SK-N-SH (cell line): ENCODE measurements around the gene BTN3A1. TPM values are rescaled to one million over a fixed set of nuclear protein-coding genes. Genes with fewer than 3 reads are reported as not detected.

ENCODE experiments used
- CTCF ChIA-PET: fragments of 300-600, 350-600 bp; formaldehyde crosslinking; extraction: SDS; loops from one replicate; lab custom pipeline; 2021; lab: Yijun Ruan, JAX
- POLR2A ChIA-PET: fragments of 350-600 bp; sonication (Branson Sonifier 250); formaldehyde crosslinking; extraction: SDS; loops from one replicate; lab custom pipeline; 2020; ENCODE audit warnings: antibody characterized with exemption, inconsistent platforms; lab: Yijun Ruan, JAX
- DNase-seq: peaks from one replicate; pipeline ENCODE4 v3.0.0; 2012
- H2AFZ ChIP-seq: fragments of 200-600 bp; sonication (generic); 2 replicates; pipeline ENCODE4 v1.8.1; 2016; ENCODE audit warnings: antibody characterized with exemption, mild to moderate bottlenecking, low read depth
- H3F3A ChIP-seq: fragments of 200-600 bp; sonication (generic); replicated peaks from 2 replicates; pipeline ENCODE3; 2016; ENCODE audit warnings: antibody characterized with exemption, mild to moderate bottlenecking; ENCODE audit not compliant: insufficient read depth
- H3K27ac ChIP-seq, 2 experiments: fragments of 200-500 bp in 1 of 2; fragments of 200-600 bp in 1 of 2; sonication (Bioruptor generic) in 1 of 2; sonication (generic), shearing (Covaris generic) in 1 of 2; 2 replicates each; pipeline versions ENCODE4 v1.5.1 to v1.6.1; 2014 to 2016; ENCODE audit warnings: low read depth in 2 of 2, inconsistent platforms in 1 of 2, low read length in 1 of 2, mild to moderate bottlenecking in 1 of 2, mixed read lengths in 1 of 2
- H3K27me3 ChIP-seq: fragments of 200-600 bp; sonication (generic), shearing (Covaris generic); 2 replicates; pipeline ENCODE4 v1.6.1; 2016; ENCODE audit warnings: mixed run types; ENCODE audit not compliant: insufficient read depth
- H3K36me3 ChIP-seq, 2 experiments: fragments of 200-500 bp in 1 of 2; fragments of 200-600 bp in 1 of 2; sonication (Bioruptor generic) in 1 of 2; sonication (generic) in 1 of 2; replicated peaks in 1 of 2; 2 replicates each; pipeline versions ENCODE3 to v1.5.1; 2014 to 2016; ENCODE audit warnings: low read length in 1 of 2, mild to moderate bottlenecking in 1 of 2; ENCODE audit not compliant: insufficient read depth in 2 of 2, control insufficient read depth in 1 of 2
- H3K4me1 ChIP-seq, 2 experiments: fragments of 200-500 bp in 1 of 2; fragments of 200-600 bp in 1 of 2; sonication (Bioruptor generic) in 1 of 2; sonication (generic), shearing (Covaris generic) in 1 of 2; 2 replicates each; pipeline versions ENCODE4 v1.5.1 to v1.6.1; 2014 to 2016; ENCODE audit warnings: low read depth in 1 of 2, low read length in 1 of 2, mixed run types in 1 of 2; ENCODE audit not compliant: insufficient read depth in 2 of 2, control insufficient read depth in 1 of 2
- H3K4me2 ChIP-seq: fragments of 200-600 bp; sonication (generic), shearing (Covaris generic); 2 replicates; pipeline ENCODE4 v1.6.1; 2017; ENCODE audit warnings: mixed run types
- H3K4me3 ChIP-seq, 2 experiments: fragments of 200-500 bp in 1 of 2; fragments of 200-600 bp in 1 of 2; sonication (Bioruptor generic) in 1 of 2; sonication (generic), shearing (Covaris generic) in 1 of 2; 2 replicates each; pipeline versions ENCODE4 v1.5.1 to v1.8.1; 2014 to 2016; ENCODE audit warnings: low read depth in 2 of 2, inconsistent platforms in 1 of 2, low read length in 1 of 2, mild to moderate bottlenecking in 1 of 2, mixed read lengths in 1 of 2, moderate library complexity in 1 of 2
- H3K79me2 ChIP-seq: fragments of 200-600 bp; sonication (generic); 2 replicates; pipeline ENCODE4 v1.8.1; 2017; ENCODE audit warnings: mild to moderate bottlenecking; ENCODE audit not compliant: insufficient read depth
- H3K9ac ChIP-seq: fragments of 200-600 bp; sonication (generic); 2 replicates; pipeline ENCODE4 v1.6.1; 2017; ENCODE audit warnings: mixed run types
- H3K9me2 ChIP-seq: fragments of 200-600 bp; sonication (generic); 2 replicates; pipeline ENCODE4 v1.6.1; 2017; ENCODE audit warnings: mixed run types
- H3K9me3 ChIP-seq: fragments of 200-600 bp; sonication (generic); 2 replicates; pipeline ENCODE4 v1.6.1; 2017; ENCODE audit warnings: mixed run types, mild to moderate bottlenecking, moderate library complexity
- H4K20me1 ChIP-seq: fragments of 200-600 bp; sonication (generic); 2 replicates; pipeline ENCODE4 v1.6.1; 2017; ENCODE audit warnings: mild to moderate bottlenecking, mixed run types; ENCODE audit not compliant: insufficient read depth
- CTCF ChIP-seq: fragments of 200-600 bp; sonication (generic); IDR thresholded peaks from 2 replicates; pipeline ENCODE4 v1.6.1; 2017; ENCODE audit warnings: antibody characterized with exemption, mild to moderate bottlenecking, moderate library complexity
- EP300 ChIP-seq, 2 experiments: IDR thresholded peaks; 2 replicates each; pipeline versions ENCODE4 v1.4.0 to v1.6.1; 2012; ENCODE audit warnings: borderline replicate concordance in 1 of 2, low read depth in 1 of 2, low read length in 1 of 2
- EZH2phosphoT487 ChIP-seq: fragments of 200-600 bp; sonication (generic); IDR thresholded peaks from 2 replicates; pipeline ENCODE4 v1.6.1; 2017; ENCODE audit warnings: low read depth, mixed run types, mild to moderate bottlenecking, antibody characterized with exemption, moderate library complexity, borderline replicate concordance
- GATA2 ChIP-seq: sonication (generic); formaldehyde crosslinking; IDR thresholded peaks from 2 replicates; pipeline ENCODE4 v1.5.0; 2020; ENCODE audit warnings: mild to moderate bottlenecking, missing genetic modification reagents
- IRF3 ChIP-seq: fragments of 150-350 bp; IDR thresholded peaks from 2 replicates; pipeline ENCODE4 v1.6.1; 2016; ENCODE audit warnings: mild to moderate bottlenecking, low read depth, low read length
- NRF1 ChIP-seq: IDR thresholded peaks from 2 replicates; pipeline ENCODE4 v1.6.1; 2012; ENCODE audit warnings: low read depth, mild to moderate bottlenecking, low read length
- RAD21 ChIP-seq: IDR thresholded peaks from 2 replicates; pipeline ENCODE4 v1.6.1; 2012; ENCODE audit warnings: mild to moderate bottlenecking, low read length
- WGBS: methylation state at CpG from one replicate; pipeline ENCODE4 v1.1.6; 2017; ENCODE audit warnings: low lambda C conversion rate; 5-methylcytosine and 5-hydroxymethylcytosine counted together
- polyA plus RNA-seq, 3 experiments: library from polyadenylated mRNA; depleted of rRNA; stranded (reverse); fragments of >200 nt; gene quantifications; 2 replicates each; pipeline ENCODE4 v1.2.3, GENCODE V29; 2012

The BTN3A1 gene
- polyA plus RNA-seq, 1 of the 3 experiments (the other 2 are of a cell fraction) = 14.2 TPM

DNA sequence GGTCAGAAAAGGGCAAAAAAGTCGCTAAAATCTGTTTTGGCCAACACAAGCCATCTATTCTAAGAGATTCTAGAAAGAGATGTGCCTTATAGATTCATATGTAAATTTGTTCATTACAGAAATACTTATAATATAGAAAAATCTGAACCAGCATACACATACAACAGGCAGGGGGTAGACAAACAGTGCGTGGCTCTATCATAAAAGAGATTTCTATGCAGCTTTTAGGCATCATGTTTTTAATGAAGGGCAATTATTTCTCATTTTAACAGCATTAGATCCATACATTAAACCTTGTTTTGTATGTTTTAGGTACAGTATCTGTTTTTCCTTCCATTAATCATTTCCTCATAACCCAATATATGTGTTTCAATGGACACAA is 38.9 kb downstream of the BTN3A1 start:
- no peaks in the 10 kb centered on the region for H3K9me2 ChIP-seq
- ChIA-PET POLR2A (no interaction called here), CTCF (no interaction called here)
- TF ChIP-seq NRF1 = no peak
- no peak for TF ChIP-seq IRF3
- TF ChIP-seq GATA2 (CRISPR knock-in tag) = no peak
- TF ChIP-seq EZH2phosphoT487 = no peak
- TF ChIP-seq EP300 (IDR thresholded peaks at IDR 0.05; ENCODE audit: borderline replicate concordance in 1 of 2, low read depth in 1 of 2, low read length in 1 of 2) = no peak
- H3K4me1 ChIP-seq = peaks cover 6 to 10% of the 10 kb centered on the region in 2 experiments; a peak in 3 of 4 replicates
- H3F3A ChIP-seq = no peaks in the 10 kb centered on the region
- H3K9ac ChIP-seq = peak overlapping the region; percentile 68; the same call in 1 of the 2 replicates
- H3K79me2 ChIP-seq = no peaks in the 10 kb centered on the region
- H3K27ac ChIP-seq = peak overlapping the region; percentile 81 to 94
- peaks cover 0 to 4% of the 10 kb centered on the region in 2 experiments for H3K36me3 ChIP-seq
- no peaks in the 10 kb centered on the region for H3K27me3 ChIP-seq
- 19% methylated on average over 2 of the region's 2 CpGs for WGBS
- no peaks in the 10 kb centered on the region for H3K9me3 ChIP-seq
- H2AFZ ChIP-seq = peak overlapping the region; percentile 89
- peak overlapping the region; percentile 65 for H3K4me2 ChIP-seq
- no peak for DNase-seq
- no peaks in the 10 kb centered on the region for H4K20me1 ChIP-seq
- peak overlapping the region; percentile 66 for H3K4me3 ChIP-seq

DNA sequence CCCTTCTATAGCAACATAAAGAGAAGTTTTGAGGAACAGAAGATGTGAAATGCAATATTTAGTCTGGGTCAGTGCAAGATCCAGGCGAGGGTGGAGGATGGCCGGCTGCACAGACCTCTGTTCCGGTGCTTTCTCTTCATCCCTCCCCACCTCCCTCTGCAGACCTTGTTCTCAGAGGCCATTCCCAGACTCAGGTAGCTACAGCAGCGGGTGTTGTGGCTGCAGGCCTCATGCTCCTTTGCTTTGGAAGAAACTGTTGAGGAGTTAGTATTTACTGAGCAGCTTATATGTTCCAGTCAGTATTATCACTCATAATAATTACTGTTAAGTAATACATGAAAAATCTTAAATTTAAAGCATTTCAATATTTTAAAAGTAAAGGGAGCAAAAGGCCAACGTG is 39.9 kb downstream of the BTN3A1 start:
- H4K20me1 ChIP-seq = no peaks in the 10 kb centered on the region
- peaks cover 0 to 4% of the 10 kb centered on the region in 2 experiments for H3K36me3 ChIP-seq
- H3K79me2 ChIP-seq = no peaks in the 10 kb centered on the region
- peaks cover 6 to 10% of the 10 kb centered on the region in 2 experiments; a peak in 3 of 4 replicates for H3K4me1 ChIP-seq
- no peak overlapping the region for H3K9ac ChIP-seq
- no peak for TF ChIP-seq RAD21
- TF ChIP-seq CTCF = no peak
- H3K27me3 ChIP-seq = no peaks in the 10 kb centered on the region
- H2AFZ ChIP-seq = no peak overlapping the region
- no peak overlapping the region; a peak in 2 of 4 replicates for H3K4me3 ChIP-seq
- 90% methylated on average over 4 of the region's 5 CpGs for WGBS
- no peak for DNase-seq
- H3K9me3 ChIP-seq = no peaks in the 10 kb centered on the region
- peak overlapping the region in 1 of 2 experiments; percentile 28; a peak in 1 of 4 replicates for H3K27ac ChIP-seq
- H3K9me2 ChIP-seq = no peaks in the 10 kb centered on the region
- POLR2A ChIA-PET = no interaction called here
- CTCF ChIA-PET = interaction anchor here (0.8 kb wide), 1 partner anchor 100 kb away, joined by 3 read pairs; no protein-coding TSS in a partner anchor
- peak overlapping the region; percentile 65; the same call in 1 of the 2 replicates for H3K4me2 ChIP-seq
- no peaks in the 10 kb centered on the region for H3F3A ChIP-seq
